GM23248 (cell line): ENCODE measurements around the gene SMYD1. TPM values are rescaled to one million over a fixed set of nuclear protein-coding genes. Genes with fewer than 3 reads are reported as not detected.
A peak's percentile ranks its signal among the peaks of the same experiment; 100 is the strongest.

Experiments
- DNase-seq: peaks from one replicate; pipeline ENCODE4 v3.0.0-alpha.2; 2015
- H2AFZ ChIP-seq: fragments of 200-600 bp; sonication (generic); 2 replicates; pipeline ENCODE4 v1.6.1; 2016; ENCODE audit warnings: antibody characterized with exemption
- H3F3A ChIP-seq: fragments of 200-600 bp; sonication (generic); 2 replicates; pipeline ENCODE4 v1.6.1; 2016; ENCODE audit warnings: mild to moderate bottlenecking, antibody characterized with exemption, mixed run types; ENCODE audit not compliant: insufficient read depth
- H3K27ac ChIP-seq: fragments of 200-600 bp; sonication (generic); 2 replicates; pipeline ENCODE4 v1.5.1; 2016; ENCODE audit warnings: mild to moderate bottlenecking
- H3K27me3 ChIP-seq: fragments of 200-600 bp; sonication (generic); replicated peaks from 2 replicates; pipeline ENCODE4 v1.6.1; 2016; ENCODE audit warnings: mild to moderate bottlenecking; ENCODE audit not compliant: insufficient read depth
- H3K36me3 ChIP-seq: fragments of 200-600 bp; sonication (generic); 2 replicates; pipeline ENCODE4 v1.6.1; 2016; ENCODE audit warnings: low read depth, mild to moderate bottlenecking
- H3K4me1 ChIP-seq: fragments of 200-600 bp; sonication (generic); 2 replicates; pipeline ENCODE4 v1.6.1; 2016; ENCODE audit warnings: mild to moderate bottlenecking; ENCODE audit not compliant: insufficient read depth
- H3K4me2 ChIP-seq: fragments of 200-600 bp; sonication (generic); one replicate; pipeline ENCODE4 v1.6.1; 2016; ENCODE audit warnings: mild to moderate bottlenecking; ENCODE audit not compliant: unreplicated experiment
- H3K4me3 ChIP-seq: fragments of 200-600 bp; sonication (generic); 2 replicates; pipeline ENCODE4 v1.5.1; 2016; ENCODE audit warnings: mild to moderate bottlenecking
- H3K79me2 ChIP-seq: fragments of 200-600 bp; sonication (generic); 2 replicates; pipeline ENCODE4 v1.6.1; 2016; ENCODE audit warnings: mild to moderate bottlenecking; ENCODE audit not compliant: insufficient read depth
- H3K9ac ChIP-seq: fragments of 200-600 bp; sonication (generic); 2 replicates; pipeline ENCODE4 v1.6.1; 2016; ENCODE audit warnings: mild to moderate bottlenecking
- H3K9me2 ChIP-seq: fragments of 200-600 bp; sonication (generic); 2 replicates; pipeline ENCODE4 v1.6.1; 2016; ENCODE audit warnings: mixed run types, mild to moderate bottlenecking, moderate library complexity; ENCODE audit not compliant: insufficient read depth
- H3K9me3 ChIP-seq: fragments of 200-600 bp; sonication (generic); one replicate; pipeline ENCODE4 v1.6.1; 2017; ENCODE audit warnings: low read depth
- H4K20me1 ChIP-seq: fragments of 200-600 bp; sonication (generic); 2 replicates; pipeline ENCODE4 v1.6.0; 2016; ENCODE audit not compliant: insufficient read depth
- EZH2 ChIP-seq: fragments of 200-600 bp; sonication (generic); IDR thresholded peaks from 2 replicates; pipeline ENCODE4 v1.6.1; 2018; ENCODE audit warnings: antibody characterized with exemption, mild to moderate bottlenecking; ENCODE audit not compliant: insufficient read depth, poor library complexity, severe bottlenecking
- EZH2phosphoT487 ChIP-seq: fragments of 200-600 bp; sonication (generic); IDR thresholded peaks from 2 replicates; pipeline ENCODE4 v1.6.1; 2018; ENCODE audit warnings: antibody characterized with exemption, moderate library complexity, mild to moderate bottlenecking, low read depth; ENCODE audit not compliant: insufficient read depth
- WGBS, 2 experiments: methylation state at CpG; one replicate each; pipeline ENCODE4 v1.1.6; 2015 to 2017; ENCODE audit warnings: low lambda C conversion rate in 2 of 2, low coverage in 1 of 2; ENCODE audit errors: missing lambda C conversion rate in 2 of 2; 5-methylcytosine and 5-hydroxymethylcytosine counted together
- in situ Hi-C: fragments of 300-500 bp; cut with MboI; formaldehyde crosslinking; loops from 2 replicates; pipeline ENCODE4 v1.15.0; 2020
- polyA plus RNA-seq: library from polyadenylated mRNA; unstranded; fragments of >200 nt; fragmentation: Nextera tagmentation; extraction: Ambion mirVana; gene quantifications from 2 replicates; pipeline ENCODE4 v1.2.1, GENCODE V29; 2016
- total RNA-seq: library from RNA; depleted of rRNA; stranded (reverse); fragments of >200 nt; shearing (Covaris generic); gene quantifications from 2 replicates; pipeline ENCODE4 v1.2.3, GENCODE V29; 2014

SMYD1 gene
- total and polyA plus RNA-seq, 2 experiments from 2014 or later, result not detected

GRCh38 chr2:88070055-88070454, 2.4 kb downstream of the SMYD1 start:
- Histone ChIP-seq H3K79me2 (no peaks in the 10 kb centered on the region), H3K4me3 (no peak overlapping the region), H2AFZ (no peak overlapping the region), H3K4me2 (no peak overlapping the region), H3F3A (peaks cover under 1% of the 10 kb centered on the region; the same call in 1 of the 2 replicates), H4K20me1 (no peaks in the 10 kb centered on the region), H3K36me3 (no peaks in the 10 kb centered on the region), H3K9me3 (no peaks in the 10 kb centered on the region), H3K9me2 (no peaks in the 10 kb centered on the region), H3K27ac (no peak overlapping the region), H3K9ac (no peak overlapping the region), H3K27me3 (no peaks in the 10 kb centered on the region; the same call in 1 of the 2 replicates), H3K4me1 (peaks cover under 1% of the 10 kb centered on the region; the same call in 1 of the 2 replicates)
- in situ Hi-C loops, result no loop called here
- WGBS, 2 experiments, result 76 to 79% methylated on average over 1 of the region's 1 CpG
- TF ChIP-seq EZH2 (no peak), EZH2phosphoT487 (no peak)
- DNase-seq, result no peak

GRCh38 chr2:88071365-88071764, 3.7 kb downstream of the SMYD1 start:
- peaks cover 4% of the 10 kb centered on the region; the same call in 1 of the 2 replicates for H3F3A ChIP-seq
- no peaks in the 10 kb centered on the region for H3K9me2 ChIP-seq
- no peaks in the 10 kb centered on the region for H3K9me3 ChIP-seq
- in situ Hi-C loops, result no loop called here
- H3K4me2 ChIP-seq, result no peak overlapping the region
- no peak overlapping the region for H2AFZ ChIP-seq
- H3K4me1 ChIP-seq, result peaks cover 6% of the 10 kb centered on the region
- no peaks in the 10 kb centered on the region for H3K79me2 ChIP-seq
- H3K36me3 ChIP-seq, result no peaks in the 10 kb centered on the region
- no peaks in the 10 kb centered on the region for H4K20me1 ChIP-seq
- TF ChIP-seq EZH2, result no peak
- TF ChIP-seq EZH2phosphoT487, result no peak
- no peak overlapping the region for H3K4me3 ChIP-seq
- no peak overlapping the region for H3K27ac ChIP-seq
- WGBS, 2 experiments, result 69 to 71% methylated on average over 2 of the region's 2 CpGs
- DNase-seq, result no peak
- no peaks in the 10 kb centered on the region; the same call in 1 of the 2 replicates for H3K27me3 ChIP-seq
- H3K9ac ChIP-seq, result no peak overlapping the region

GRCh38 chr2:88074150-88074549, 6.5 kb downstream of the SMYD1 start:
- Histone ChIP-seq H3K4me2 (no peak overlapping the region), H3K79me2 (no peaks in the 10 kb centered on the region), H3K4me3 (no peak overlapping the region), H3K27me3 (no peaks in the 10 kb centered on the region), H2AFZ (no peak overlapping the region), H3K36me3 (no peaks in the 10 kb centered on the region), H3K9me3 (no peaks in the 10 kb centered on the region), H4K20me1 (no peaks in the 10 kb centered on the region), H3K9ac (no peak overlapping the region), H3K9me2 (no peaks in the 10 kb centered on the region), H3K27ac (no peak overlapping the region), H3F3A (peaks cover 4% of the 10 kb centered on the region; the same call in 1 of the 2 replicates), H3K4me1 (peaks cover 6% of the 10 kb centered on the region)
- in situ Hi-C loops, result no loop called here
- no peak for TF ChIP-seq EZH2
- TF ChIP-seq EZH2phosphoT487, result no peak
- DNase-seq, result no peak

GRCh38 chr2:88074854-88075292, 7.2 kb downstream of the SMYD1 start:
- Histone ChIP-seq H4K20me1 (no peaks in the 10 kb centered on the region), H3K4me2 (no peak overlapping the region), H2AFZ (no peak overlapping the region), H3K79me2 (no peaks in the 10 kb centered on the region), H3K9me2 (no peaks in the 10 kb centered on the region), H3K9me3 (no peaks in the 10 kb centered on the region), H3K27me3 (no peaks in the 10 kb centered on the region), H3K9ac (no peak overlapping the region), H3F3A (peaks cover 4% of the 10 kb centered on the region; the same call in 1 of the 2 replicates), H3K27ac (no peak overlapping the region), H3K36me3 (no peaks in the 10 kb centered on the region), H3K4me3 (no peak overlapping the region), H3K4me1 (peaks cover 6% of the 10 kb centered on the region)
- no peak for TF ChIP-seq EZH2phosphoT487
- no peak for TF ChIP-seq EZH2
- in situ Hi-C loops, result no loop called here
- DNase-seq, result peak; percentile 85
- 10 to 17% methylated on average over 4 of the region's 4 CpGs for WGBS, 2 experiments

- 79 to 80% methylated on average over 8 of the region's 8 CpGs for WGBS, 2 experiments
- H3K9me3 ChIP-seq, result no peaks in the 10 kb centered on the region
- in situ Hi-C loops, result no loop called here
- no peak overlapping the region for H3K4me2 ChIP-seq
- H3K9me2 ChIP-seq, result no peaks in the 10 kb centered on the region
- H3K27ac ChIP-seq, result no peak overlapping the region
- H3K9ac ChIP-seq, result no peak overlapping the region
- no peak for DNase-seq
- no peak for TF ChIP-seq EZH2phosphoT487
- TF ChIP-seq EZH2, result no peak
- no peaks in the 10 kb centered on the region for H4K20me1 ChIP-seq
- H3K27me3 ChIP-seq, result no peaks in the 10 kb centered on the region; the same call in 1 of the 2 replicates
- no peaks in the 10 kb centered on the region for H3K79me2 ChIP-seq
- H2AFZ ChIP-seq, result no peak overlapping the region
- no peaks in the 10 kb centered on the region for H3K36me3 ChIP-seq
- no peak overlapping the region for H3K4me3 ChIP-seq
- peaks cover 4% of the 10 kb centered on the region; the same call in 1 of the 2 replicates for H3F3A ChIP-seq
- H3K4me1 ChIP-seq, result peaks cover 6% of the 10 kb centered on the region
Measured at GRCh38 chr2:88077080-88077479, 9.5 kb downstream of the SMYD1 start.
